HTR-8/SVneo (cell line): Measurements from ENCODE around the gene WDR76.

Experiments used
- DNase-seq: peaks from one replicate; pipeline ENCODE4 v3.0.0; 2011; ENCODE audit warnings: low spot score, mixed read lengths; ENCODE audit not compliant: insufficient read length
- FAIRE-seq: peaks from 2 replicates; lab custom pipeline; 2011; peaks lifted over from hg19 to GRCh38; lab: Jason Lieb, UNC

Gene WDR76

GRCh38 chr15:43871835-43872234 lies 45.0 kb downstream of the WDR76 start:
- no peak for FAIRE-seq
- DNase-seq, result no peak

- FAIRE-seq (no peak), DNase-seq (peak; percentile 51)
Measured at GRCh38 chr15:43872416-43873020, 45.7 kb downstream of the WDR76 start.

GRCh38 chr15:43873651-43874050 lies 46.8 kb downstream of the WDR76 start:
- DNase-seq (no peak), FAIRE-seq (no peak)

- DNase-seq (no peak), FAIRE-seq (no peak)
Measured at GRCh38 chr15:43876872-43877271, 50.1 kb downstream of the WDR76 start.

GRCh38 chr15:43877371-43877770 lies 50.6 kb downstream of the WDR76 start:
- FAIRE-seq (no peak), DNase-seq (no peak)

- DNase-seq (no peak), FAIRE-seq (no peak)
Measured at GRCh38 chr15:43878446-43878845, 51.6 kb downstream of the WDR76 start.

- DNase-seq (no peak), FAIRE-seq (no peak)
Measured at GRCh38 chr15:43879386-43880355, 52.9 kb downstream of the WDR76 start.

- FAIRE-seq (no peak), DNase-seq (no peak)
Measured at GRCh38 chr15:43880406-43881194, 53.8 kb downstream of the WDR76 start.

- FAIRE-seq (no peak), DNase-seq (no peak)
Measured at GRCh38 chr15:43881245-43881644, 54.4 kb downstream of the WDR76 start.

- no peak for FAIRE-seq
Measured at GRCh38 chr15:43881944-43882343, 55.1 kb downstream of the WDR76 start.

GRCh38 chr15:43883571-43883970 lies 56.8 kb downstream of the WDR76 start:
- DNase-seq, result no peak
- no peak for FAIRE-seq

More at GRCh38 chr15:43881944-43882343, 55.1 kb downstream of the WDR76 start:
- no peak for DNase-seq

GRCh38 chr15:43886558-43886957 lies 59.8 kb downstream of the WDR76 start:
- FAIRE-seq (no peak), DNase-seq (no peak)

GRCh38 chr15:43887901-43888300 lies 61.1 kb downstream of the WDR76 start:
- FAIRE-seq, result no peak
- DNase-seq, result no peak

GRCh38 chr15:43889042-43889441 lies 62.2 kb downstream of the WDR76 start:
- FAIRE-seq (no peak), DNase-seq (no peak)

GRCh38 chr15:43893956-43894355 lies 67.2 kb downstream of the WDR76 start:
- DNase-seq (no peak), FAIRE-seq (no peak)

- FAIRE-seq (no peak), DNase-seq (no peak)
Measured at GRCh38 chr15:43895586-43895985, 68.8 kb downstream of the WDR76 start.

GRCh38 chr15:43896543-43896942 lies 69.7 kb downstream of the WDR76 start:
- DNase-seq (no peak), FAIRE-seq (no peak)

GRCh38 chr15:43898891-43899290 lies 72.1 kb downstream of the WDR76 start:
- DNase-seq (no peak), FAIRE-seq (no peak)

- no peak for DNase-seq
- FAIRE-seq, result no peak
Measured at GRCh38 chr15:43899928-43900327, 73.1 kb downstream of the WDR76 start.

GRCh38 chr15:43900996-43901395 lies 74.2 kb downstream of the WDR76 start:
- FAIRE-seq (no peak), DNase-seq (no peak)

GRCh38 chr15:43901495-43901894 lies 74.7 kb downstream of the WDR76 start:
- FAIRE-seq, result no peak
- DNase-seq, result no peak
